ENCODE data around the gene IGSF21.

Gene IGSF21

DNA sequence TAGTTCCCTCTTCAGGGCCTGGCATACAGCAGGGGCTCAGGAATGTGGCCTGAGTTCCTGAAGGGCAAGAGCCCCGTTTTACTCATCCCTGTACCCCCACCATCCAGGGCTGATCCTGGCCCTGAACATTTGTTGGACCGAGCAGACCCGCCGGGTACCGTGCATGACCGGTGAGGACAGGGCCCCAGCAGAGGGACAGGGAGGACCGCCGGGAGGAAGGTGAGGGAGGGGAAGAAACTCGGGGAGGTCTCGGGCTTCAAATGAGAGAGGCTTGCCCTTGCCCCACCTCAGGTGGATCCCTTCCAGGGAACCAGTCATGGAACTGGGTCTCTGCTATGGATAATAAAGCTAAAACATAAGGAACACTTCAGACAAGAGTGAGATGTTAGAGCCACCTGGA lies 205.4 kb downstream of the IGSF21 start:
- H3K4me3 ChIP-seq (replicated peaks in 1 of 2; ENCODE audit: low read depth in 2 of 2, low read length in 2 of 2) = no peak overlapping the region
- TF ChIP-seq, protein P1, sequence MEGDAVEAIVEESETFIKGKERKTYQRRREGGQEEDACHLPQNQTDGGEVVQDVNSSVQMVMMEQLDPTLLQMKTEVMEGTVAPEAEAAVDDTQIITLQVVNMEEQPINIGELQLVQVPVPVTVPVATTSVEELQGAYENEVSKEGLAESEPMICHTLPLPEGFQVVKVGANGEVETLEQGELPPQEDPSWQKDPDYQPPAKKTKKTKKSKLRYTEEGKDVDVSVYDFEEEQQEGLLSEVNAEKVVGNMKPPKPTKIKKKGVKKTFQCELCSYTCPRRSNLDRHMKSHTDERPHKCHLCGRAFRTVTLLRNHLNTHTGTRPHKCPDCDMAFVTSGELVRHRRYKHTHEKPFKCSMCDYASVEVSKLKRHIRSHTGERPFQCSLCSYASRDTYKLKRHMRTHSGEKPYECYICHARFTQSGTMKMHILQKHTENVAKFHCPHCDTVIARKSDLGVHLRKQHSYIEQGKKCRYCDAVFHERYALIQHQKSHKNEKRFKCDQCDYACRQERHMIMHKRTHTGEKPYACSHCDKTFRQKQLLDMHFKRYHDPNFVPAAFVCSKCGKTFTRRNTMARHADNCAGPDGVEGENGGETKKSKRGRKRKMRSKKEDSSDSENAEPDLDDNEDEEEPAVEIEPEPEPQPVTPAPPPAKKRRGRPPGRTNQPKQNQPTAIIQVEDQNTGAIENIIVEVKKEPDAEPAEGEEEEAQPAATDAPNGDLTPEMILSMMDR (IDR thresholded peaks at IDR 0.05; ENCODE audit: low read depth, low read length) = no peak

DNA sequence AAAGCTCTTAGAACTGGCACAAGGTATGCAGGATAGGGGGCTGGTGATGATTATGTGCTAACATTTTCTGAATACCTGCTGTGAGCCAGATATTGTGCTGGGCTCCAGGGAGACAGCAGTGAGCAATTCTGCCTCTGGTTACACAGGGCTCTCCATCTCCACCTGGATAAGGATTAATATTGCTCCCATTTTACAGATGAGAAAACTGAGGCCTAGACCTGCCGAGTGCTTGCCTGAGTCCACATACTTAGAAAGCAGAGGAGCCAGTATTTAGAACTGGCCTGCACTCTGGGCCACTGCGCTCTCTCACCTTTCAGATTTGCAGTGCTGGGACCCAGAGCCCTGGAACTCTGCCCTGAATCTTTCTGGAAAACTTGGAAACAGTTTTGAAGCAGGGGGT lies 205.9 kb downstream of the IGSF21 start:
- no peak overlapping the region for H3K4me3 ChIP-seq (replicated peaks in 1 of 2; ENCODE audit: low read depth in 2 of 2, low read length in 2 of 2)
- DNase-seq (ENCODE audit: low read depth in 2 of 2) = no peak
- TF ChIP-seq, protein P1 (IDR thresholded peaks at IDR 0.05; ENCODE audit: low read depth, low read length) = no peak

More for the DNA sequence above, 205.4 kb downstream of the IGSF21 start:
- DNase-seq (ENCODE audit: low read depth in 2 of 2) = no peak

DNA sequence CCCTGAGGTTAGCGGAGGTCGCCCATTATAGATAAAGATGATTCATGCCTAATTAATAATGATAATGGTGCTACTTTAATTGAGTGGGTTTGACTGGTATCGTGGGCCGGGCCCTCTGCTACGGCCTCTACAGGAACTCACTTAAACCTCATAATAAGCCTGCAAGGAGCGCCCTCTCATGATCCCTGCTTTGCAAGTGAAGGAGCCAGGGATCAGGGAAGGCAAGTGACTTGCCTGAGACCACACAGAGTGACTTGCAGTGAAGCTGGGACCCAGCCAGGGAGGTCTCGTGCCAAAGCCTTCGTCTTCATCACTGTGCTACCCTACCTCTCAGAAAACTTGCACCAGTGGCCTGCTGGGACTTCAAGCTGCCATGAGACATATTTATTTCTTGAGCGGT lies 206.8 kb downstream of the IGSF21 start:
- TF ChIP-seq, protein P1 (IDR thresholded peaks at IDR 0.05; ENCODE audit: low read depth, low read length) = no peak
- H3K4me3 ChIP-seq (replicated peaks in 1 of 2; ENCODE audit: low read depth in 2 of 2, low read length in 2 of 2) = no peak overlapping the region
- DNase-seq (ENCODE audit: low read depth in 2 of 2) = no peak

DNA sequence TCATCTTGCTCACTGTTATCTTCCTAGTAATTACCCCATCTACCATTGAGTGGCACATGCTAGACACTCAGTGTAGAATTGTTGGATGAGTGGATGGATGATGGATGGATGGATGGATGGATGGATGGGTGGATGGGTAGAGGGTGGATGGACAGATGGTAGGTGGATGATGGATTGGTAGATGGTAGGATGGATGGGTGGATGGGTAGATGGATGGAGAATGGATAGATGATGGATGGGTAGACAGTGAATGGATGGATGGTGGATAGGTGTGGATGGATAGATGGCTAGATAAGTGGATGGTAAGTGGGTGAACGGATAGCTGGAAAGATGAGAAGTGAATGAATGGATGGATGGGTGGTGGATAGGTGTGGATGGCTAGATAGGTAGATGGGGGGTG lies 207.9 kb downstream of the IGSF21 start:
- no peak overlapping the region for H3K4me3 ChIP-seq (replicated peaks in 1 of 2; ENCODE audit: low read depth in 2 of 2, low read length in 2 of 2)
- no peak for DNase-seq (ENCODE audit: low read depth in 2 of 2)
- TF ChIP-seq, protein P1 (IDR thresholded peaks at IDR 0.05; ENCODE audit: low read depth, low read length) = no peak

DNA sequence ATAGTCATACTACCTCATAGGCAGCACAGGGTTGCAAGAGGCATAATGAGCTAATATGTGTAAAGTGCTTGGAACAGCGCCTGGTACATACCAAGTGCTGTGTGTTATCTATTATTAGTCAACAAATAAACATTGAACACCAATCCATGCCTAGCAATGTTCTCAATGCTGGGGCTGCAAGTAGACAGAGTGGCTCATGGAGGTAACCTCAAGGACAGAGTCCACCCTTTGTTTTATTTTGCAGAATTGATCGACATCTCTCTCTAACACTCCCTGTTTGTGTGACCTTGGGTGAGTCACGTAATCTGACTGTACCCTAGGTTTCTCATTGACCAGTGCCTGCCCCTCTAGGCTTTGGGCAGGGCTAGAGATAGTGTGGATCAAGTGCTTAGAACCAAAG lies 209.2 kb downstream of the IGSF21 start:
- H3K4me3 ChIP-seq (replicated peaks in 1 of 2; ENCODE audit: low read depth in 2 of 2, low read length in 2 of 2) = no peak overlapping the region
- TF ChIP-seq, protein P1 (IDR thresholded peaks at IDR 0.05; ENCODE audit: low read depth, low read length) = no peak
- no peak for DNase-seq (ENCODE audit: low read depth in 2 of 2)

DNA sequence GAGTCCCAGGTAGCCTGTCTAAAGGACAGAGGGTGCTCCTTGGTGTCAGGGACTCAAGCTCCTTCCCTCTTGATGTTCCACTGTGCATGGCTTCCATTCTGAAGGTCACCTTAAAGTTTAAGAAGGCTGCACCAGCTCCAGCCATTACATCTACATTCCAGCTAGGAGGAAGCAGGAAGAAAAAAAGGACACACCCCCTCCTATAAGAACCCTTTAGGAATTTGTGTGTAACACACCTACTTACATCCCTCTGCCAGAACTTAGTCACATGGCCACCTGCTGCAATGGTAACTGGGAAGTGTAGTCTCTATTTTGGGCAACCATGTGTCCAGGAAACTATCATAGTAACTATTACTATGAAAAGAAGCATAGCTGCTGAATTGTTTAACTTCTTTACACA lies 211.5 kb downstream of the IGSF21 start:
- H3K4me3 ChIP-seq (replicated peaks in 1 of 2; ENCODE audit: low read depth in 2 of 2, low read length in 2 of 2) = no peak overlapping the region
- TF ChIP-seq, protein P1 (IDR thresholded peaks at IDR 0.05; ENCODE audit: low read depth, low read length) = no peak
- DNase-seq (ENCODE audit: low read depth in 2 of 2) = no peak

DNA sequence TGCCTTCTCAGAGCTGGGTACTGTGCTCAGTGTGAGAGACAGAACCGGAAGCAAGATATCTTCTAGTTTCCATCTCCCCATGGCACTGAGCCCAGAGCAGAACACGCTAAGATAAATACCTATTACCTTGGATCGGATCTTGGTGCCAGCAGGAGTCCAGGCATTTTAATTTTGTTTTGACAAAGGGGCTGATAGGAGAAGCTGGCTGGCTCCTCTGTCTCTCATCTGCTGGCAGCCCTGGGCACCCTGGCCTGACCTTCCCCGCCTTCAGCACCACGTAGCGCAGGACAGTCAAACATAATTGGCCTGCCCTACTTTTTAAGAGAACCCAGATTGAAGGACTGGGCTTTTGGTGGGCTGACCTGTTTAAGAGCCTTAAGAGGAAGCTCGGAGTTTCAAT lies 212.5 kb downstream of the IGSF21 start:
- H3K4me3 ChIP-seq (replicated peaks in 1 of 2; ENCODE audit: low read depth in 2 of 2, low read length in 2 of 2) = no peak overlapping the region
- TF ChIP-seq, protein P1 (IDR thresholded peaks at IDR 0.05; ENCODE audit: low read depth, low read length) = no peak
- DNase-seq (ENCODE audit: low read depth in 2 of 2) = no peak

Measured in cardiac fibroblast (primary cell).